OCI-LY3 (cell line): ENCODE measurements around the gene VGLL3.

ENCODE experiments used
- H2AFZ ChIP-seq: fragments of 200-600, 300-600 bp; shearing (Covaris generic); 2 replicates; pipeline ENCODE4 v1.6.0; 2014; ENCODE audit warnings: antibody characterized with exemption, low read depth, low read length
- H3K27ac ChIP-seq: fragments of 200-600, 300-600 bp; sonication (generic); 2 replicates; pipeline ENCODE4 v1.5.1; 2014; ENCODE audit warnings: mild to moderate bottlenecking, low read length, moderate library complexity, mixed read lengths
- H3K27me3 ChIP-seq: fragments of 200-600, 300-600 bp; sonication (generic); 2 replicates; pipeline ENCODE4 v1.6.1; 2014; ENCODE audit warnings: low read depth, low read length, mixed read lengths
- H3K36me3 ChIP-seq: fragments of 200-600, 300-600 bp; sonication (generic); replicated peaks from 2 replicates; pipeline ENCODE3; 2014; ENCODE audit warnings: low read depth, low read length, mixed read lengths
- H3K4me1 ChIP-seq: fragments of 300-600, 200-600 bp; sonication (generic); 2 replicates; pipeline ENCODE4 v1.6.1; 2014; ENCODE audit warnings: low read length, mixed read lengths
- H3K4me2 ChIP-seq: fragments of 200-600, 300-600 bp; sonication (generic); 2 replicates; pipeline ENCODE4 v1.6.1; 2014; ENCODE audit warnings: low read length, mixed read lengths
- H3K4me3 ChIP-seq: fragments of 300-600, 200-600 bp; sonication (generic); 2 replicates; pipeline ENCODE4 v1.5.1; 2014; ENCODE audit warnings: antibody characterized with exemption, mild to moderate bottlenecking, low read length, moderate library complexity
- H3K79me2 ChIP-seq: fragments of 300-600, 200-600 bp; shearing (Covaris generic); 2 replicates; pipeline ENCODE4 v1.6.1; 2014; ENCODE audit warnings: mild to moderate bottlenecking, low read length, mixed read lengths
- H3K9ac ChIP-seq: fragments of 300-600, 200-600 bp; shearing (Covaris generic); 2 replicates; pipeline ENCODE4 v1.6.0; 2014; ENCODE audit warnings: mild to moderate bottlenecking, low read length, moderate library complexity
- H3K9me3 ChIP-seq: fragments of 200-600, 300-600 bp; shearing (Covaris generic); 2 replicates; pipeline ENCODE4 v1.6.1; 2014; ENCODE audit warnings: low read length, mixed read lengths; ENCODE audit not compliant: insufficient read depth
- H4K20me1 ChIP-seq: fragments of 200-600, 300-600 bp; sonication (generic); 2 replicates; pipeline ENCODE4 v1.6.1; 2016; ENCODE audit warnings: low read length, mixed read lengths; ENCODE audit not compliant: insufficient read depth
- CTCF ChIP-seq: fragments of 200-600, 300-600 bp; sonication (generic); IDR thresholded peaks from 2 replicates; pipeline ENCODE4 v1.5.1; 2014; ENCODE audit warnings: antibody characterized with exemption, low read length, low read depth
- EZH2phosphoT487 ChIP-seq: fragments of 200-600 bp; shearing (Covaris generic); IDR thresholded peaks from 2 replicates; pipeline ENCODE4 v1.6.1; 2018; ENCODE audit warnings: antibody characterized with exemption, mixed run types, low read depth

Gene VGLL3

GRCh38 chr3:86990734-86991481, at the start of gene VGLL3:
Gene VGLL3 (minus strand): TSS chr3:86991149. CDS start chr3:86990743, 406 bp downstream.
- Histone ChIP-seq H3K27me3 (no peaks in the 10 kb centered on the region), H3K4me3 (no peak within 1 kb of the TSS), H3K4me1 (no peaks in the 10 kb centered on the region), H3K27ac (no peak within 1 kb of the TSS), H2AFZ (no peak within 1 kb of the TSS), H3K9me3 (no peaks in the 10 kb centered on the region), H3K36me3 (no peaks in the 10 kb centered on the region), H4K20me1 (no peaks in the 10 kb centered on the region), H3K79me2 (no peaks in the 10 kb centered on the region), H3K4me2 (no peak within 1 kb of the TSS), H3K9ac (no peak within 1 kb of the TSS)
- TF ChIP-seq EZH2phosphoT487 (no peak), CTCF (no peak)

- H3K9me3 ChIP-seq = no peaks in the 10 kb centered on the region
- H3K4me3 ChIP-seq = no peak overlapping the region
- 0 out of 2 replicates have a peak overlapping the region, but pooled peaks have one; percentile 20 for H2AFZ ChIP-seq
- no peak overlapping the region for H3K4me2 ChIP-seq
- H4K20me1 ChIP-seq = no peaks in the 10 kb centered on the region
- H3K79me2 ChIP-seq = no peaks in the 10 kb centered on the region
- no peaks in the 10 kb centered on the region for H3K36me3 ChIP-seq
- TF ChIP-seq CTCF (no peak), EZH2phosphoT487 (no peak)
- no peaks in the 10 kb centered on the region for H3K27me3 ChIP-seq
- no peak overlapping the region for H3K27ac ChIP-seq
- H3K9ac ChIP-seq = no peak overlapping the region
- 0 out of 2 replicates have a peak, but pooled peaks cover 2% of the 10 kb centered on the region for H3K4me1 ChIP-seq
These were observed 46.7 kb upstream of the VGLL3 start for GRCh38 chr3:87037652-87038051.

- Histone ChIP-seq H2AFZ (no peak overlapping the region), H3K9ac (no peak overlapping the region), H3K4me1 (0 out of 2 replicates have a peak, but pooled peaks cover 2% of the 10 kb centered on the region), H3K9me3 (no peaks in the 10 kb centered on the region), H3K36me3 (no peaks in the 10 kb centered on the region), H3K27ac (no peak overlapping the region), H4K20me1 (no peaks in the 10 kb centered on the region), H3K4me3 (no peak overlapping the region), H3K4me2 (no peak overlapping the region), H3K27me3 (no peaks in the 10 kb centered on the region), H3K79me2 (no peaks in the 10 kb centered on the region)
- TF ChIP-seq EZH2phosphoT487 (no peak), CTCF (no peak)
These were observed 45.7 kb upstream of the VGLL3 start for GRCh38 chr3:87036671-87037070.

- Histone ChIP-seq H3K4me2 (no peak overlapping the region), H3K9ac (no peak overlapping the region)
- TF ChIP-seq EZH2phosphoT487 (no peak), CTCF (no peak)
These were observed 44.4 kb upstream of the VGLL3 start for GRCh38 chr3:87035339-87035738.

More at GRCh38 chr3:87035339-87035738, 44.4 kb upstream of the VGLL3 start:
- Histone ChIP-seq H3K27ac (no peak overlapping the region), H3K4me1 (no peaks in the 10 kb centered on the region), H3K9me3 (no peaks in the 10 kb centered on the region), H3K79me2 (no peaks in the 10 kb centered on the region), H4K20me1 (no peaks in the 10 kb centered on the region), H3K36me3 (no peaks in the 10 kb centered on the region), H3K27me3 (no peaks in the 10 kb centered on the region), H2AFZ (no peak overlapping the region), H3K4me3 (no peak overlapping the region)
